GM18505 (cell line): ENCODE measurements around the gene TNFRSF12A.

Source experiments
- ATAC-seq: cut with Tn5 transposase; IDR thresholded peaks from one replicate; pipeline ENCODE4 v1.9.1; 2021; ENCODE audit not compliant: unreplicated experiment
- POLR2A ChIP-seq: IDR thresholded peaks from 4 replicates; pipeline ENCODE4 v1.6.1; 2011; ENCODE audit warnings: borderline replicate concordance; ENCODE audit not compliant: insufficient read depth, insufficient read length; ENCODE audit errors: extremely low read depth

Gene TNFRSF12A

GRCh38 chr16:3070608-3071111, 50.5 kb downstream of the TNFRSF12A start:
- ATAC-seq, result no peak
- TF ChIP-seq POLR2A, result no peak

GRCh38 chr16:3071655-3072054, 51.5 kb downstream of the TNFRSF12A start:
- ATAC-seq, result no peak
- TF ChIP-seq POLR2A, result no peak
